HG02798 (cell line): Measurements from ENCODE around the gene C3orf70.

Experiments
- ATAC-seq: cut with Tn5 transposase; IDR thresholded peaks from one replicate; pipeline ENCODE4 v1.9.1; 2021; ENCODE audit warnings: mild to moderate bottlenecking; ENCODE audit not compliant: unreplicated experiment, poor library complexity

Gene C3orf70, protein sequence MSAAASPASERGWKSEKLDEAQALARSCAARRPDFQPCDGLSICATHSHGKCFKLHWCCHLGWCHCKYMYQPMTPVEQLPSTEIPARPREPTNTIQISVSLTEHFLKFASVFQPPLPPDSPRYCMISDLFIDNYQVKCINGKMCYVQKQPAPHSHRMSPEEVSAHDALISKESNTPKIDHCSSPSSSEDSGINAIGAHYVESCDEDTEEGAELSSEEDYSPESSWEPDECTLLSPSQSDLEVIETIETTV

DNA sequence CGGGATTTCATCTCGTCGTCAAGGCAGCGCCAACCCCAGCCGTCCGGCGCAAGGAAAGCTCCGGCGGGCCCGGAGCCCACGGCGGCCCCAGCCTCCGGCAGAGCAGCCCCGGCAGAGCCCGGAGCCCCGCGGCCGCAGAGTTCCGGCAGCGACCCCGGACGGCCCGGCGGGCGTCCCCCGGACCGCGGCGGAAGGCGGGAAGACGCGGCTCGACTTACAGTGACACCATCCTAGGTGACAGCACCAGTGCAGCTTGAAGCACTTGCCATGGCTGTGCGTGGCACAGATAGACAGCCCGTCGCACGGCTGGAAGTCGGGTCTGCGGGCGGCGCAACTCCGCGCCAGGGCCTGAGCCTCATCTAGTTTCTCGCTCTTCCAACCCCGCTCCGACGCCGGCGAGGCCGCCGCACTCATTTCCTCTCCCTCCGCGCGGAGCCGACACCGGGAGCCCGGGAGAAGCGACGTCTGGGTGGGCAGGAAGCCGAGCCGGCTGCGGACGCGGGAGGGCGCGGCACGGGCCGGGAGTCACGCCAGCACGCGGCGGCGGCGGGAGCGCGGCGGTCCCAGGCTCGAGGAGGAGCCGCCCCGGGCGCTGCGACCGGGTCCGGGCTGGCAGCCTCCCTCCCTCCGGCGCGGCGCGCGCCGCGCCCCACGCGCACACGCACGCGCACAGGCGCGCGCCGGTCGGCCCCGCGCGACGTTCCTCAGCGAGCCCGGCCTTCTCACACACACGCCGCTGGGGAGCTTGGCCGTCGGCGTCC lies at the start of gene C3orf70:
C3orf70 (minus strand) TSS at position 651 of the 761 bp plus-strand sequence; CDS start at position 414, 237 bp downstream.
- ATAC-seq: peak; percentile 50

DNA sequence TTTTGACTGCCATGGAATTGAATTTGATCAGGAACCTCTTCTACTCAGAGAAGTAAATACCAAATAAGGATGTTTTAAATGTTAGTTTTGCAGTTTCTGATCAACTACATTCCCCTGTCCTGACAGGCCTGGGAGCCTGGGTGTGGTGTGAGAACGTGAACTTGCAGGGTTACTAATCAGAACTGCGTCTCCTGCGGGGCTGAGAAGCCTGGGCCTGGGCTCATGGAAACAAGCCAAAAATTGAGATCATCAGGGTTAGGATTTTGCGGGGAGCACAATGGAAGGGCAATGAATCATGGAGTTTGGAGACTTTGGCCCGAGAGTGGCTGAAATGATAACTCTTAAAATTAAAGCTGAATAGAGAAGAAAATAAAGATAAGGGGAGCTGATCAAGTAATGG lies 47.8 kb upstream of the C3orf70 start:
- no peak for ATAC-seq

DNA sequence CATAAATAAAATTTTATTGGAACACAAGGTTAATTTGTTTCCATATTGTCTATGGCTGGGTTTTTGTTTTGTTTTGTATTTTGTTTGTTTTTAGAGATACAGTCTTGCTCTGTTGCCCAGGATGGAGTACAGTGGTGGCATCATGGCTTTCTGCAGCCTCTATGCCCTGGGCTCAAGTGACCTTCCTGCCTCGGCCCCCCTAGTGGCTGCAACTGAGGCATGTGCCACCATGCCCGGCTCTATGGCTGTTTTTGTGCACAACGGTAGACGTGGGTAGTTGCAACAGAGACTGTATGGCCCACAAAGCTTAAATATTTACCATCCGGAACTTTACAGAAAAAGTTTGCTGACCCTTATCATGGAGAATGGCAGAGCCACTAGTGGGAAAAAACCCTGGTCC lies 46.8 kb upstream of the C3orf70 start:
- no peak for ATAC-seq

DNA sequence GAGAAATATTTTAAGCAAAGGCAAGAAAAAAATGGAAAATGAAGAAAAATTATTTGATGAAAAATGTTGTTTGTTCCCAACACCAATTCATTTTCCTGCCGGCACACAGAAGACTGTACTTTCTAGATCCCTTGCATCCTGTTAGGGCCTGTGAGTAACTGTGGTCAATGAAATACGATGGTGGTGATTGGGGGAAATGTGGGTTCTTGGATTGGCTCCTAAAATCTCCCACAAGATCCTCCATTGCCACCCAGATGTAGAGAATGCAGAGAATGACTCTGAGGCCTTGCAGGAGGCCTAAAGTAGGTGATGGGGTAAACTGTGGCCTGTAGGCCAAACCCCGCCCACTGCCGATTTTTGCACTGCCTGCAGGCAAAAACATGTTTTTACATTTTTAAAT lies 46.3 kb upstream of the C3orf70 start:
- no peak for ATAC-seq

DNA sequence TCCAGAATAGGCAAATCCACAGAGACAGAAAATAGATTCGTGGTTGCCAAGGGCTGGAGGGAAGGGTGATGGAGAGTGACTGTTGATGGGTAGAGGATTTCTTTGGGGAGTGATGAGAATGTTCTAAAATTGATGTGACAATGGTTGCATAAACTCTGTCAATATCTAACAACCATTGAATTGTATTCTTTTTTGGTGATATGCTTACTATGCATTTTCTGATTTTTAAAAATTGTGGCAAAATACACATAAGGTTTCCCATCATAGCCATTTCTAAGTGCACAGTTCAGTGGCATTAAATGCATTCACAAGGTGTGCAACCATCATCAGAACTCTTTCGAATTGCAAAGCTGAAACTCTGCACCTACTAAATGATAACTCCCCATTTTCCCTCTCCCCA lies 44.2 kb upstream of the C3orf70 start:
- ATAC-seq: no peak

DNA sequence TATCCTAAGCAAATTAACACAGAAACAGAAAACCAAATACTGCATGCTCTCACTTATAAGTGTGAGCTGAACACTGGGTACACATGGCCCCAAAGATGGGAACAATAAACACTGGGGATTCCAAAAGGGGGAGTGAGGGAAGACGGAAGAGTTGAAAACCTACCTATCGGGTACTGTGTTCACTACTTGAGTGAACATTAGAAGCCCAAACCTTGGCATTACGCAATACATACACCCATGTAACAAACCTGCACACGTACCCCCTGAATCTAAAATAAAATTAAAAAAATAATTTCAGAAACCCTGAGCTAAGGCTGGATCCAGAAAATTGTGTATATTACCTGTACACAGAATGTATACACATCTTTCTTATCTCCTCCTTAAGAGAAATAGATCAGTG lies 42.8 kb upstream of the C3orf70 start:
- ATAC-seq: no peak

DNA sequence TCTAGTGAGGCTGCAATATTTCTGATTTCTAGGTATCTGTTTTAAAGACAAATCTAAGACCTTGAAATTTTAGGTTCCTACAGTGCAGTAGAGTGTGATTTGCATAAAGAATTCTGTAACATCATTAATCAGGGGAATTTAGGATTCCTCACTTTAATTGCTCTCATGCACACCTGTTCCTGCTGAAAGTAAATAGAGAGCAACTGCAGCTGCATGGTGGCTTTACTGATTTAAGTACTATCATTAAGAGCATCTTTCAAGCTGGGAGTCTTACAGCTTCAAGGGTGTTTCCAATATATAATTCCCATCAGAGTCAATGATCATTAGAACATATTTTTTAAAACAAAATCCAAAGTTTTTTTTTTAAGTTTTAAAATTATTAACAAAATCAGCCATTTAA lies 36.0 kb upstream of the C3orf70 start:
- ATAC-seq: no peak

DNA sequence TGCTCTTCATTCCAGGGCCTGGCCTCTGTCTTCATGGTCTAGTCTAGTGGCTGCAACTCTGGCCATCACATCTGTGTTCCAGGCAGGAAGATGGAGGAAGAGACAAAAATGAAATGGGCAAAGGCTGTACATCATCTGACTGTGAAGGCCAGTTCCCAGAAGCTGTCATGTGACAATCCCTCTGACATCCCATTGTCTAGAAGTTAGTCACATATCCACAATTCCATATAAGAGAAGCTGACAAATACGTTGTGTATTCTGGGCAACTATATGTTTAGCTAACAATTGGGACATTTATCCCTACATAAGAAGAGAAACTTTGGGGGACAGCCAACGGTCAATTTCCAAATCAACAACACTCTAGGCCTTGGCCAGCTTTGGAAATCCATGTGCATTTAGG lies 34.5 kb upstream of the C3orf70 start:
- ATAC-seq: no peak

DNA sequence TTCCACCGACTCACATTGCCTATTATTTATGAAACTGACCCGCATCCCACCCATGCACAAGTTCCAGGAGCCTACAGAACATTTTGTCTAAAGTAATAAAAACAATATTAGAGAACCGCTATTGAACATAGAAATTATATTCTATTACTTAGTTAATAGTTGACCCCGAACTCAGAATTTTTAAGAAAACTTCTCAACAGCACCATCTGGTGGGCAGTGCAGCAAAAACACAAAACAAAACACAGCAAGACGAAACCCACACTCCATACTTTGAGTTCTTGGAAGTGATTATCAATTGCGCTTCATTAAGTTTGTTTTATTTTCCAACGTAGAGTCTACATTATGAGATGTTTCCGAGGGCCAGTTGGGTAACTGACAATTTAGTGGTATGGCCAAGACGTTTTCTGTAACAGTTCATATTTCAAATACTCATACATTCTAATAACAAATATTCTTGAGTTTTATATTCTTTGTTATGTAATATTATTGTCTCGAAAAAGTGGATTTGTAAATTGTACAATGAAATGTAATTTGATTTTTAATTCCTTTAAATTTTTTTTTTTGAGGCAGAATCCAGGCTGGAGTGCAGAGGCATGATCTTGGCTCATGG lies 24.0 kb upstream of the C3orf70 start:
- ATAC-seq: no peak

DNA sequence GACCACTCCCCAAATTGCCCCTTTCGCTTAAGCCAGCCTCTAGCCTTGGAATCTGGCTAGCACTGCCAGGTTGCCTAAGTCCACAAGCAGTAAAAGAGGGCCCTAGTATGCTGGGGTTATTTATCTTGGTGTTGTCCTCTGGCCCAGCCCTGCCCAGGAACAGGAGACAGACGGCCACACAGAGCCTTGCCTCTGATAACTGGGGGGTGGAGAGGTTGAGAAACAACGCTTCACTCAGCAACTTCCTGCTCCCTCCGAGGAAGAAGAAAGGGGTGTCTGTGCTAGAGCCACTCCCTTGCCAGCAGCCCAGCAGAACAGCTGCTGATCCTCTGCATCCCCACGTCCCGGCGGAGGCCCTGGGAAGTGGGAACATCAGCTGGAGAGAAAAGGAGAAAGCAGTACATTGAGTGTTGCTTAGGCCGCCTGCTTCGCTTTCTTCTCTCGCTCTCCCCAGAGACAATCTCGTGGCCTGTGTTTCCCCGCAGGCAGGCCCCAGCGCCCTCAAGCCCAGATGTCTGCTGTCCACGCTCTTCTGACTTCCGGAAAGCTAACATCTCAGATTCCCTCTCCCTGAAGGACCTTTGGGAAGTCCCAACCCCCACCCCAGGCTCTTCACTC lies 22.6 kb upstream of the C3orf70 start:
- peak; percentile 73 for ATAC-seq

DNA sequence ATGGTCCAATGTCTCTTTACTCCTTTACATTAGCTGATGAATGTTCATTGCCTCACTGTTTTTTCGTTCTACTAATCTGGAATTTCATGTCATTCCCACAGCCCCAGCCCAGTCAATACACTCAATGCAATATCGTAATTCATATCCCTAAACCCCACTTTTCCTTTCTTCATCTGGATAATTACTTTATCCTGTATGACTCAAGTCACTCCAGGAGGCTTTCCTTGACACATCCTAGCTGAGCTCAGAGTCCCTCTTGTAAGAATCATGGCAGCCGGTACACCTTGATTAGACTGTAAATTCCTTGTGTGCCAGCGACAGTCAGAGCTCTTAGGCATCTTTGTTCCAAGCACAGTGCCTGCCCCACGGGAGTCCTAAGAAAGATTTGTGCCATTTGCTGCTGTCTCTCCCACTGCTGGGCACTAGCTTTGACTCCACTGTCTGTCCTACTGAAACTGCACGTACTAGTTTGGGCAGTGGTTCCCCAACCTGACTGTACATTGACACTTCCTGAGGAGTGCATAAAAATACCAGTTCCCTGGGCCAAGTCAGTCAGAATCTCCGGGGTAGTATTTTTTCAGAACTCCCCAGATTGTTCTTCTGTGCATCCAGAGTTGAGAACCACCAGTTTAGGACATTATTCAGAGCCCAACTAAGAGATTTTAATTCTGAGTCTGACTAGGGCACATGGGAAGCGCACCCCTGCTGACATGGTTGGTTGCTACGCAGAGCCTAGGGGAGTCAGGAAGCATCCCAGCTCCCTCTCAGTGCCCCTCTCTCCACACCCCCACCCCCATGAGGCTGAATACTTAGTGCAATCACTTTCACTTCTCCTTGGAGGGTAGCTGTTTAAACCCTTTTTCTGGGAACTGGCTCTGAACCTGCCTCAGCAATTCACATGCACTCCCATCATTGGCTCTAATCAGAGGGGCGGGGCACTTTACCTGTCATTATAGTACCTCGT lies 19.5 kb upstream of the C3orf70 start:
- ATAC-seq: no peak

DNA sequence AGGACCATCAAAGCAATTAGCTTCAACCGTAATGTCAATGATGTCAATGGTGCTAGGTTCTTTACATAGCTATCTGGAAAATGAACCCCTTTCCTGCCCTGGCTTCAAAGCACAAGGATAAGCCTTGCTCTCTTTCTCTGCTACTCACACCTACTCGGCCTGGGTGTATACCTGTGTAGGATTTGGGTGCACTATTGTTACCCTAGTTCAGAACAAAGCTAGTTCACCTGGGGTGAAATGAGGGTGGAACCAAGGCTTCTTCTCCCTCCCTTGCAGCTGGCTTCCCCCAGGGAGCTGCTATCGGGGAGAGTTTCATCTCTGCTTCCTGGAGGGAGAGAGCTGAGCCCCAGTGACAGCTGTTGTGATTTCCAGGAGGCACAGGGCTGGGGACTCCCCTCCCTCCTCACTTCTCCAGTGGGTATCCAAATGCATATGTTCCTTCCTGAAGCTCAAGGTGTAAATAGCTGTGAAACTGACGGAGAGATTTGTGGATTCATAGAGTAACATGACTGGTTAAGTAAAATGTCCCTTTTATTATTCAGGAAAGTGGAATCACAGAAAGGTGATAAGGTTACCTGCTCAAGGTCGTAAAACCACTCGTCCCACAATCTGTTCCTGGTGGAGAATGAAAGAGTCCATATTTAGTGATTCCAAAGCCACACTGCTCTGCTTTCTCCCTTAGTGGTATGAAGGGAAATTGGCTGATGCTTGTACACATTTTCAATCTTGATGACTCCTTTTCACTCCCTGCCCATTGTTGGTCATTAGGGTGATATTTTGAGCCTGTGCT lies 11.8 kb upstream of the C3orf70 start:
- no peak for ATAC-seq

DNA sequence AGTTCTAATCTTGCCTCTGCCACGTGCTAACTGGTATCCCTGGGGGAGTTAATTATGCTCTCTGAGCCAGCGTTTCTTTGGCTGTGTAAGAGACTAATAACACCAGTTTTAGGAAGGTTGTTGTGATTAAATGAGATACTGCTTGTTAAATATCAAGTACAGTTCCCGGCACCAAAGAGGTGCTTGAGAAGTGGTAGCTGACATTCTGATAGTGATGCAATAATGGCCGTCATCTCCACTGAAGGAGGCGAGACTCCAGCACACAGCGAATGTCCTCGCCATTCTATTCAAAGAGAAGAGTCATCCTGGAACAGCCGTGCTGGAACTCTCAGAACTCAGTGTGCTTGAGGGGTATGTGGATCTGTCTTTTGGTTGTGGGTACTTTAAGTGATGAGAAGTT lies 9.8 kb upstream of the C3orf70 start:
- no peak for ATAC-seq

DNA sequence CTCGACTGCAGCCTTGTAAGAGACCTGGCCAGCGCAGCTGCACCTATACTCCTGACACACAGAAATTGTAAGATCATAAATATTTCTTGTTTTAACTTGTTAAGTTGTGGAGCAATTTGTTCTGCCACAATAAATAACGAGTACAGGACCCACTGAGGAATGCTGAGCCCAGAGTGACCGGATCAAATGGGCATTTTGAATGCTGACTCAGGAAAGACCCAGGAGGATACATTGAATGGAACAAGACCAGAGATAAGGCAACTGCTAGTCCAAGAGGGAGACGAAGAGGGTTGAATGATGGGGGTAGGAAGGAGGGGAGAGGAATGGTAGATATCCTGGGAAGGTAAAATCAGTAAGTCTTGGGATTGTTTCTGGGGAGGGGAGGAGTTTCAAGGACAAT lies 8.9 kb upstream of the C3orf70 start:
- no peak for ATAC-seq

DNA sequence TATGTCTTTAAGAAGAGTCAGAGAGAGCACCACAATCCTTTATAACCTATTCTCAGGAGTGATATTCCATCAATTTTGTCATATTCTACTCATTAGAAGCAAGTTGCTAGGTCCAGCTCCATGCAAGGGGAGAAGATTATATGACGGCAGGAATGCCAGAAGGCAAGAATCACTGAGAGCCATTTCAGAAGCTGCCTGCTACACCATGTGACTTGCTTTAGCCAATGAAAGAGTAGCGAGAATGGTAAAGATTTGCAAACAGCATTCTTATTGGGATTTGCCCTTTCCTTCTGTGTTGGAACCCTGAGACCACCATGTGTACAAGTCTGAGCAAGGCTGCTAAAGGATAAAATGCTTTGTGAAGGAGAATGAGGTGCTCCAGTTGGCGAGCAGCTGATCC lies 4.5 kb upstream of the C3orf70 start:
- no peak for ATAC-seq

DNA sequence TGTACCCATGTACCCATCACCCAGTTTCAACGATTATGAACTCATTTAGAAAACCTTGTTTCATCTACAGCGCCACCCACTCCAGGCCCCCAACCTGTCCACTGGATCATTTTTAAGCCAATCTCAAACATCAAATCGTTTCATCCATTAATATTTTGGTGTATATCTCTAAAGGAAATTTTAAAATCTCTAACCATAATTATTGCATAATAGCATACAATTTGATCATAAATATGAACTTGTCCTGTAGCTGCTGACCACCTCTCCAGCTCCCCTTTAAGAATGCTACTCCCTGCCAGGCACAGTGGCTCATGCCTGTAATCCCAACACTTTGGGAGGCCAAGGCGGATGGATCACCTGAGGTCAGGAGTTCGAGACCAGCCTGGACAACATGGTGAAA lies 2.8 kb upstream of the C3orf70 start:
- ATAC-seq: no peak

DNA sequence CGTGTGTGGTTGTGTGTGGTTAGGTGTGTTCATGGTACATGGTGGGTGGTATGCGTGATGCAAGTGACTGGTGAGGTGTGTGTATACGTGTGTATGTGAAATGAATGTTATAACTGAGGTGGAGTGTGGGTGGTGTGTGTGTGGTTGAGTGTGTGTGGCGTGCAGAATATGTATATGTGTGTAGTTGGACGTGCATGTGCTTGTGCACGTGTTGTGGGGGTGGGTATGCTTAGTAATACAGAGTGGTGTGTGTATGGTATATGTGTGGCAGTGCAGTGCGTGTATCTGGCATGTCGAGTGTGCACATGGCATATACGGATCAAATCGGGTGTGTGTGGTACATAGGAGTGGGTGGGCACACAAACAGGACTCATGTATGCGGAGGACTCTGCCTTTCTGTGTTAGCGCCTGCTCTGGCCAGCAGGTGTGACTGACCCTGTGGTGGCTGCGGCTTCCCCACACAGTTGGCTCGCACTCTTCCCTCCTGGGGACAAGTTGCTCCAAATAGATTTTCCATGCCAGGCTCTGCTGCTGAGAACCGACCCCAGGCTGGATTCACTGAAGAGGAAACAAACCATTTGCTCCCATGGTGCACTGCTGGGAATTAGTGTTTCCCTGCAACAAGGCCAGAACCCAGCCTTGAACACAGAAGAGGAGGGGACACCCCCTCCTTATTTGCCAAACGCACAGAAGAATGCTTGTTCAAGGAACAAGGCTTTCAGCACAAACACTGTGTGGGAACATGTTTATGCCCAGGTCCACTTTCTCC lies 1.2 kb upstream of the C3orf70 start:
- ATAC-seq: no peak

DNA sequence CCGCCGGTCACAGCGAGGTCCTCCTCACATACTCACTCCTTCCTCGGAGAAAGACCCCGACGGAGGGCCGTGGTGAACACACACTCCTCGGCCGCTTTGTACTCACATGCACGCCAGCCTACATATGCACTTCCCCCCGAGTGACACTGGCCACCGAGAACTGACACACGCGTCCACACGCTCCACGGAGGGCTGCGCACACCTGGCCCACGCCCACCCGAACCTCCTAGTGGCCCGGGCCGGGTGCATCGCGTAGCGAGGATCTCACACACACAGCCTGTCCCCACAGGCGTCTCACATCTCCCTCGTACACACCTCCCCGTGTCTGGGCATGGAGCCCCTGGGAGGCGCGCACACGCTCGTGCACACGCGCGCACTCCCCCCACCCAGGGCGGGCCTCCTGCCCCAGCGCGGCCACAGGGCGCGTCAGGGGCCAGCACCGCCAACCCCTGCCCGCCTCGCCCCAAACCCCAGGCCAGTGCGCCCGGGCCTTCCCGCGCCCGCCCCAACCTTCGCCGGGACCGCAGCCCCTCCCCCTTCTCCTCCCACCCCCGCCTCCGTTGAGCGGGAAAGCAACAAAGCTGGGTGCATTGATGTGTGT lies 411 bp upstream of the C3orf70 start:
- ATAC-seq: peak; percentile 7
